Liver (tissue), 9 donors: ENCODE data around the gene CAMK1G. TPM values are rescaled to one million over a fixed set of nuclear protein-coding genes. Genes with fewer than 3 reads are reported as not detected.

Experiments
- DNase-seq: peaks from one replicate; pipeline ENCODE4 v3.0.0-alpha.2; 2017; ENCODE audit warnings: low spot score
- H3K27ac ChIP-seq, 2 donors: one replicate each; pipeline ENCODE4 v1.7.0; 2013; ENCODE audit warnings: inconsistent platforms in 2 of 2, low read length in 2 of 2, control low read depth in 1 of 2, low read depth in 1 of 2, mild to moderate bottlenecking in 1 of 2
- H3K27me3 ChIP-seq, 4 donors: one replicate each; pipeline versions ENCODE4 v1.6.1 to v1.7.0; 2013; ENCODE audit warnings: low read length in 3 of 4, inconsistent platforms in 1 of 4, mild to moderate bottlenecking in 1 of 4, moderate library complexity in 1 of 4; ENCODE audit not compliant: control insufficient read depth in 4 of 4, insufficient read depth in 4 of 4
- H3K36me3 ChIP-seq, 4 donors: one replicate each; pipeline versions ENCODE4 v1.6.1 to v1.7.0; 2013; ENCODE audit warnings: low read length in 3 of 4, mild to moderate bottlenecking in 3 of 4, low read depth in 1 of 4, moderate library complexity in 1 of 4; ENCODE audit not compliant: control insufficient read depth in 4 of 4, insufficient read depth in 3 of 4
- H3K4me1 ChIP-seq, 4 donors: one replicate each; pipeline versions ENCODE4 v1.6.1 to v1.7.0; 2013; ENCODE audit warnings: low read length in 3 of 4, mild to moderate bottlenecking in 3 of 4, moderate library complexity in 1 of 4; ENCODE audit not compliant: control insufficient read depth in 4 of 4, insufficient read depth in 4 of 4
- H3K4me3 ChIP-seq, 3 donors: one replicate each; pipeline versions ENCODE4 v1.6.1 to v1.7.0; 2013; ENCODE audit warnings: low read length in 3 of 3, control low read depth in 1 of 3, low read depth in 1 of 3, mild to moderate bottlenecking in 1 of 3
- H3K9ac ChIP-seq, 2 donors: one replicate each; pipeline ENCODE4 v1.7.0; 2013; ENCODE audit warnings: low read length in 2 of 2, mild to moderate bottlenecking in 2 of 2, moderate library complexity in 2 of 2, control low read depth in 1 of 2, low read depth in 1 of 2
- H3K9me3 ChIP-seq, 4 donors: one replicate each; pipeline versions ENCODE4 v1.6.1 to v1.7.0; 2013; ENCODE audit warnings: low read length in 3 of 4; ENCODE audit not compliant: control insufficient read depth in 4 of 4
- EGR1 ChIP-seq, 2 donors: IDR thresholded peaks; 2 replicates each; pipeline ENCODE4 v1.6.1; 2016 to 2018; ENCODE audit warnings: antibody characterized with exemption in 2 of 2, low read depth in 2 of 2
- FOXA1 ChIP-seq: IDR thresholded peaks from 2 replicates; pipeline ENCODE4 v1.6.1; 2016; ENCODE audit warnings: antibody characterized with exemption
- FOXA2 ChIP-seq: IDR thresholded peaks from 2 replicates; pipeline ENCODE4 v1.6.1; 2016; ENCODE audit warnings: antibody characterized with exemption
- GABPA ChIP-seq, 2 donors: IDR thresholded peaks in 1 of 2; conservative IDR thresholded peaks in 1 of 2; 2 replicates each; pipeline ENCODE4 v1.6.1; 2016; ENCODE audit warnings: antibody characterized with exemption in 2 of 2, mild to moderate bottlenecking in 1 of 2, moderate library complexity in 1 of 2
- HNF4A ChIP-seq, 2 donors: conservative IDR thresholded peaks; 2 replicates each; pipeline ENCODE4 v1.6.1; 2016; ENCODE audit warnings: antibody characterized with exemption in 2 of 2, mild to moderate bottlenecking in 2 of 2
- HNF4G ChIP-seq: IDR thresholded peaks from 2 replicates; pipeline ENCODE4 v1.6.1; 2016; ENCODE audit warnings: antibody characterized with exemption
- JUND ChIP-seq, 2 donors: IDR thresholded peaks; 2 replicates each; pipeline ENCODE4 v1.6.1; 2016; ENCODE audit warnings: antibody characterized with exemption in 2 of 2
- NR2F2 ChIP-seq: IDR thresholded peaks from 2 replicates; pipeline ENCODE4 v1.6.1; 2016; ENCODE audit warnings: antibody characterized with exemption
- RAD21 ChIP-seq, 2 donors: IDR thresholded peaks; 2 replicates each; pipeline ENCODE4 v1.6.1; 2016; ENCODE audit warnings: antibody characterized with exemption in 2 of 2, mild to moderate bottlenecking in 2 of 2
- RXRA ChIP-seq, 2 donors: IDR thresholded peaks; 2 replicates each; pipeline ENCODE4 v1.6.1; 2017 to 2018; ENCODE audit warnings: antibody characterized with exemption in 2 of 2, mild to moderate bottlenecking in 1 of 2
- SP1 ChIP-seq: IDR thresholded peaks from 2 replicates; pipeline ENCODE4 v1.6.1; 2018; ENCODE audit warnings: antibody characterized with exemption, mild to moderate bottlenecking
- TAF1 ChIP-seq: conservative IDR thresholded peaks from 2 replicates; pipeline ENCODE4 v1.6.1; 2016; ENCODE audit warnings: antibody characterized with exemption, mild to moderate bottlenecking
- YY1 ChIP-seq: IDR thresholded peaks from 2 replicates; pipeline ENCODE4 v1.6.1; 2016; ENCODE audit warnings: antibody characterized with exemption, mild to moderate bottlenecking
- WGBS: extraction: QIAGEN DNeasy Blood & Tissue Kit; methylation state at CpG from one replicate; pipeline ENCODE4 v1.1.7; 2013; 5-methylcytosine and 5-hydroxymethylcytosine counted together
- polyA plus RNA-seq, 2 donors: library from polyadenylated mRNA; stranded (reverse) in 1 of 2; unstranded in 1 of 2; fragments of 200-250 nt in 1 of 2; fragments of >200 nt in 1 of 2; fragmentation: Nextera tagmentation in 1 of 2; extraction: Ambion mirVana in 1 of 2; gene quantifications; one replicate each; pipeline versions ENCODE4 v1.2.1 to v1.2.3, GENCODE V29; 2013 to 2015
- total RNA-seq, 2 donors: library from RNA; depleted of rRNA; stranded (reverse); fragments of >200 nt; gene quantifications; one replicate each; pipeline ENCODE4 v1.2.3, GENCODE V29; 2014
- TF ChIP-seq, protein P1 (sequence below): fragments of 150-350 bp; IDR thresholded peaks from 2 replicates; pipeline ENCODE4 v1.5.1; 2017; ENCODE audit warnings: improper control_type of control experiment, low read depth, low read length; ENCODE audit not compliant: missing input control
- TF ChIP-seq, protein P2 (sequence below): IDR thresholded peaks from 2 replicates; pipeline ENCODE4 v1.6.1; 2016; ENCODE audit warnings: antibody characterized with exemption
- TF ChIP-seq, protein P3 (sequence below): IDR thresholded peaks from 2 replicates; pipeline ENCODE4 v1.6.1; 2016; ENCODE audit warnings: antibody characterized with exemption
- TF ChIP-seq, protein P4 (sequence below): IDR thresholded peaks from 2 replicates; pipeline ENCODE4 v1.6.1; 2016; ENCODE audit warnings: antibody characterized with exemption
- TF ChIP-seq, protein P5 (sequence below): IDR thresholded peaks from 2 replicates; pipeline ENCODE4 v1.6.1; 2016; ENCODE audit warnings: antibody characterized with exemption, mild to moderate bottlenecking
- donor health status: healthy.
- donor health status: healthy.
- donor health status: healthy.
- donor health status: healthy.
- donor health status: healthy.

The CAMK1G gene
- total and polyA plus RNA-seq, 4 donors = 0.03 to 0.25 (median 0.14) TPM; not detected in 1

DNA sequence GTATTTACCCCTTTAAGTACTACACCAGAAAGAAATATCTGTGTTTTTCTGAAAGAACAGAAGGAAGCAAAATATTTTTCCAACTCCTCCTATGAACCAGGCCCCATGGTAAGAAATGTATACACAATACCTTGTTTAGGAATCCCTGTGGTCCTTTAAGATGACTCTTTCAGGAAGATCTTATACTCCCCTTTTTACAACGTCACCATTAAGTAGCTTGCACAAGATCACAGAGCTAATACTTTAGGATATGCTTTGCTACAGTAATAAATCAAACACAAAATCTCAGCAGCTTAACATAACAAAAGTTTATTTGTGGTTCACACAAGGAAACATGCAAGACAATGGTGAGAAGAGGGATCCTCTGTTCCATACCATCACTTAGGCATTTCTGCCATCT, 77.6 kb downstream of the CAMK1G start (continued):
- TF ChIP-seq, protein P1, sequence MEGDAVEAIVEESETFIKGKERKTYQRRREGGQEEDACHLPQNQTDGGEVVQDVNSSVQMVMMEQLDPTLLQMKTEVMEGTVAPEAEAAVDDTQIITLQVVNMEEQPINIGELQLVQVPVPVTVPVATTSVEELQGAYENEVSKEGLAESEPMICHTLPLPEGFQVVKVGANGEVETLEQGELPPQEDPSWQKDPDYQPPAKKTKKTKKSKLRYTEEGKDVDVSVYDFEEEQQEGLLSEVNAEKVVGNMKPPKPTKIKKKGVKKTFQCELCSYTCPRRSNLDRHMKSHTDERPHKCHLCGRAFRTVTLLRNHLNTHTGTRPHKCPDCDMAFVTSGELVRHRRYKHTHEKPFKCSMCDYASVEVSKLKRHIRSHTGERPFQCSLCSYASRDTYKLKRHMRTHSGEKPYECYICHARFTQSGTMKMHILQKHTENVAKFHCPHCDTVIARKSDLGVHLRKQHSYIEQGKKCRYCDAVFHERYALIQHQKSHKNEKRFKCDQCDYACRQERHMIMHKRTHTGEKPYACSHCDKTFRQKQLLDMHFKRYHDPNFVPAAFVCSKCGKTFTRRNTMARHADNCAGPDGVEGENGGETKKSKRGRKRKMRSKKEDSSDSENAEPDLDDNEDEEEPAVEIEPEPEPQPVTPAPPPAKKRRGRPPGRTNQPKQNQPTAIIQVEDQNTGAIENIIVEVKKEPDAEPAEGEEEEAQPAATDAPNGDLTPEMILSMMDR = no peak
- TF ChIP-seq YY1 = no peak
- TF ChIP-seq, protein P2, sequence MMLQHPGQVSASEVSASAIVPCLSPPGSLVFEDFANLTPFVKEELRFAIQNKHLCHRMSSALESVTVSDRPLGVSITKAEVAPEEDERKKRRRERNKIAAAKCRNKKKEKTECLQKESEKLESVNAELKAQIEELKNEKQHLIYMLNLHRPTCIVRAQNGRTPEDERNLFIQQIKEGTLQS = no peak

DNA sequence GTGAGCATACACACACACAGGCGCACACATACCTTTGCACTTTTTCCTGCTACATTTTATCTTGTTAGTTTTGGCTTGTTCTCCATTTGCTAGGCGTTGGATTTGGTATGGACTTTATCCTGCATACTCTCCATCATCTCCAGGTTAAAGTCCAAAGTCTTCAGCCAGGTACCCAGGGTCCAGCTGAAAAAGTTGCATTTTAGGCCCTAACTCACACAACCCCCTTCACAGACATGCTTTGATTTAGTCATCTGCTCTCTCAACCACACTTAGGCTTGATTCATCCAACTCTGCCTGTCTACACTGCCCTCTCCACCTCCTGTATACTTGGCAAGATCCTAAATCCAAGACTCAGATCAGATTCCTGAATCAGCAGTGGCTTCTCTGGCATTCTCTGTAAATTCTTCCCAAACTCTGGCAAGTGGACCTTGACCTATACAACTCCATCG, 79.4 kb downstream of the CAMK1G start:
- DNase-seq = no peak
- no peaks in the 10 kb centered on the region for H3K36me3 ChIP-seq
- peak in 1 of 2 donors; percentile 61 for TF ChIP-seq EGR1 (IDR thresholded peaks at IDR 0.05; ENCODE audit: low read depth in 2 of 2)
- TF ChIP-seq, protein P3, sequence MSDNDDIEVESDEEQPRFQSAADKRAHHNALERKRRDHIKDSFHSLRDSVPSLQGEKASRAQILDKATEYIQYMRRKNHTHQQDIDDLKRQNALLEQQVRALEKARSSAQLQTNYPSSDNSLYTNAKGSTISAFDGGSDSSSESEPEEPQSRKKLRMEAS = peak; percentile 97
- peak; percentile 72 for TF ChIP-seq FOXA1
- TF ChIP-seq HNF4G = peak; percentile 100
- TF ChIP-seq, protein P1 = no peak
- TF ChIP-seq, protein P4, sequence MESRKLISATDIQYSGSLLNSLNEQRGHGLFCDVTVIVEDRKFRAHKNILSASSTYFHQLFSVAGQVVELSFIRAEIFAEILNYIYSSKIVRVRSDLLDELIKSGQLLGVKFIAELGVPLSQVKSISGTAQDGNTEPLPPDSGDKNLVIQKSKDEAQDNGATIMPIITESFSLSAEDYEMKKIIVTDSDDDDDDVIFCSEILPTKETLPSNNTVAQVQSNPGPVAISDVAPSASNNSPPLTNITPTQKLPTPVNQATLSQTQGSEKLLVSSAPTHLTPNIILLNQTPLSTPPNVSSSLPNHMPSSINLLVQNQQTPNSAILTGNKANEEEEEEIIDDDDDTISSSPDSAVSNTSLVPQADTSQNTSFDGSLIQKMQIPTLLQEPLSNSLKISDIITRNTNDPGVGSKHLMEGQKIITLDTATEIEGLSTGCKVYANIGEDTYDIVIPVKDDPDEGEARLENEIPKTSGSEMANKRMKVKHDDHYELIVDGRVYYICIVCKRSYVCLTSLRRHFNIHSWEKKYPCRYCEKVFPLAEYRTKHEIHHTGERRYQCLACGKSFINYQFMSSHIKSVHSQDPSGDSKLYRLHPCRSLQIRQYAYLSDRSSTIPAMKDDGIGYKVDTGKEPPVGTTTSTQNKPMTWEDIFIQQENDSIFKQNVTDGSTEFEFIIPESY = peak; percentile 90
- TF ChIP-seq, protein P5, sequence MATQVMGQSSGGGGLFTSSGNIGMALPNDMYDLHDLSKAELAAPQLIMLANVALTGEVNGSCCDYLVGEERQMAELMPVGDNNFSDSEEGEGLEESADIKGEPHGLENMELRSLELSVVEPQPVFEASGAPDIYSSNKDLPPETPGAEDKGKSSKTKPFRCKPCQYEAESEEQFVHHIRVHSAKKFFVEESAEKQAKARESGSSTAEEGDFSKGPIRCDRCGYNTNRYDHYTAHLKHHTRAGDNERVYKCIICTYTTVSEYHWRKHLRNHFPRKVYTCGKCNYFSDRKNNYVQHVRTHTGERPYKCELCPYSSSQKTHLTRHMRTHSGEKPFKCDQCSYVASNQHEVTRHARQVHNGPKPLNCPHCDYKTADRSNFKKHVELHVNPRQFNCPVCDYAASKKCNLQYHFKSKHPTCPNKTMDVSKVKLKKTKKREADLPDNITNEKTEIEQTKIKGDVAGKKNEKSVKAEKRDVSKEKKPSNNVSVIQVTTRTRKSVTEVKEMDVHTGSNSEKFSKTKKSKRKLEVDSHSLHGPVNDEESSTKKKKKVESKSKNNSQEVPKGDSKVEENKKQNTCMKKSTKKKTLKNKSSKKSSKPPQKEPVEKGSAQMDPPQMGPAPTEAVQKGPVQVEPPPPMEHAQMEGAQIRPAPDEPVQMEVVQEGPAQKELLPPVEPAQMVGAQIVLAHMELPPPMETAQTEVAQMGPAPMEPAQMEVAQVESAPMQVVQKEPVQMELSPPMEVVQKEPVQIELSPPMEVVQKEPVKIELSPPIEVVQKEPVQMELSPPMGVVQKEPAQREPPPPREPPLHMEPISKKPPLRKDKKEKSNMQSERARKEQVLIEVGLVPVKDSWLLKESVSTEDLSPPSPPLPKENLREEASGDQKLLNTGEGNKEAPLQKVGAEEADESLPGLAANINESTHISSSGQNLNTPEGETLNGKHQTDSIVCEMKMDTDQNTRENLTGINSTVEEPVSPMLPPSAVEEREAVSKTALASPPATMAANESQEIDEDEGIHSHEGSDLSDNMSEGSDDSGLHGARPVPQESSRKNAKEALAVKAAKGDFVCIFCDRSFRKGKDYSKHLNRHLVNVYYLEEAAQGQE = peak; percentile 86
- TF ChIP-seq NR2F2 = peak; percentile 96
- TF ChIP-seq JUND (IDR thresholded peaks at IDR 0.05) = peak; percentile 78 to 95
- peak; percentile 100 for TF ChIP-seq SP1
- TF ChIP-seq YY1 = peak; percentile 90
- TF ChIP-seq TAF1 = peak; percentile 6
- peak in 1 of 2 donors; percentile 65 for TF ChIP-seq GABPA (IDR thresholded peaks at IDR 0.05 in 1 of 2, conservative IDR thresholded peaks at IDR 0.05 in 1 of 2)
- TF ChIP-seq RXRA (IDR thresholded peaks at IDR 0.05) = peak; percentile 97 to 99
- peak; percentile 63 for TF ChIP-seq FOXA2
- peak; percentile 40 to 48 for TF ChIP-seq RAD21 (IDR thresholded peaks at IDR 0.05)
- TF ChIP-seq, protein P2 = peak; percentile 85
- peak; percentile 100 for TF ChIP-seq HNF4A (conservative IDR thresholded peaks at IDR 0.05)
- no peak overlapping the region for H3K9ac ChIP-seq
- no peaks in the 10 kb centered on the region for H3K27me3 ChIP-seq
- 27% methylated on average over 3 of the region's 3 CpGs for WGBS
- H3K9me3 ChIP-seq = no peaks in the 10 kb centered on the region
- peaks cover 19 to 61% (median 51%) of the 10 kb centered on the region in 4 donors for H3K4me1 ChIP-seq
- no peak overlapping the region for H3K4me3 ChIP-seq
- peak overlapping the region; percentile 50 to 74 for H3K27ac ChIP-seq
